K562 (cell line): Measurements from ENCODE around the gene ZDHHC14. TPM values are rescaled to one million over a fixed set of nuclear protein-coding genes. Genes with fewer than 3 reads are reported as not detected.

Experiments used
- ARID1B ChIP-seq: fragments of 450-650 bp; IDR thresholded peaks from 2 replicates; pipeline ENCODE4 v1.6.1; 2016; ENCODE audit warnings: antibody characterized with exemption, mild to moderate bottlenecking, inconsistent platforms
- CBFA2T3 ChIP-seq: fragments of 450-650 bp; IDR thresholded peaks from 2 replicates; pipeline ENCODE4 v1.6.1; 2017
- CBX8 ChIP-seq: fragments of 200-600 bp; sonication (generic); IDR thresholded peaks from 2 replicates; pipeline ENCODE4 v1.6.1; 2012; ENCODE audit warnings: borderline replicate concordance, mixed run types, low read depth, mild to moderate bottlenecking, moderate library complexity, mixed read lengths, low read length, control low read depth, inconsistent platforms; ENCODE audit not compliant: poor library complexity, severe bottlenecking; ENCODE audit errors: extremely low read depth
- CEBPG ChIP-seq, 3 experiments: fragments of 200-800 bp in 1 of 3; sonication (Bioruptor generic) in 1 of 3; sonication (generic) in 1 of 3; formaldehyde crosslinking in 1 of 3; IDR thresholded peaks in 2 of 3; conservative IDR thresholded peaks in 1 of 3; 2 replicates each; pipeline versions ENCODE4 v1.6.1 to v1.8.0; 2016 to 2022; ENCODE audit warnings: missing compliant biosample characterization in 2 of 3, missing genetic modification characterization in 2 of 3, mild to moderate bottlenecking in 1 of 3, missing genetic modification reagents in 1 of 3
- CTBP1 ChIP-seq: fragments of 450-650 bp; IDR thresholded peaks from 2 replicates; pipeline ENCODE4 v1.6.1; 2016; ENCODE audit warnings: borderline replicate concordance
- FOXJ2 ChIP-seq: fragments of 200-800 bp; sonication (Bioruptor generic); IDR thresholded peaks from 2 replicates; pipeline ENCODE4 v1.6.1; 2016; ENCODE audit warnings: missing genetic modification characterization, missing compliant biosample characterization
- HDAC2 ChIP-seq: fragments of 450-650 bp; IDR thresholded peaks from 2 replicates; pipeline ENCODE4 v1.6.1; 2016; ENCODE audit warnings: mild to moderate bottlenecking
- PHF8 ChIP-seq: fragments of 200-600 bp; sonication (generic); IDR thresholded peaks from 2 replicates; pipeline ENCODE4 v1.6.1; 2012; ENCODE audit warnings: mixed run types, mild to moderate bottlenecking, inconsistent platforms, low read length, moderate library complexity, borderline replicate concordance
- TRIM24 ChIP-seq, 2 experiments: fragments of 450-650 bp; IDR thresholded peaks; 2 replicates each; pipeline ENCODE4 v1.6.1; 2016
- XRCC3 ChIP-seq: fragments of 450-650 bp; IDR thresholded peaks from 2 replicates; pipeline ENCODE4 v1.6.1; 2017; ENCODE audit warnings: mild to moderate bottlenecking, moderate library complexity
- YY1 ChIP-seq, 3 experiments: IDR thresholded peaks; 2 replicates each; pipeline ENCODE4 v1.6.1; 2011; ENCODE audit warnings: low read length in 2 of 3, mild to moderate bottlenecking in 2 of 3, moderate library complexity in 2 of 3, borderline replicate concordance in 1 of 3, control low read depth in 1 of 3, low read depth in 1 of 3; ENCODE audit not compliant: insufficient read depth in 3 of 3, insufficient replicate concordance in 2 of 3, control insufficient read depth in 1 of 3, insufficient read length in 1 of 3; ENCODE audit errors: extremely low read depth in 1 of 3
- ZNF143 ChIP-seq: sonication (generic); formaldehyde crosslinking; IDR thresholded peaks from 2 replicates; pipeline ENCODE4 v1.9.0; 2022; ENCODE audit warnings: mild to moderate bottlenecking, missing genetic modification reagents
- ZNF212 ChIP-seq: fragments of 450-650 bp; formaldehyde crosslinking; IDR thresholded peaks from 2 replicates; pipeline ENCODE4 v1.4.0; 2020; ENCODE audit warnings: mild to moderate bottlenecking
- ZNF644 ChIP-seq: fragments of 200-800 bp; sonication (Bioruptor generic); IDR thresholded peaks from 2 replicates; pipeline ENCODE4 v1.6.1; 2016; ENCODE audit warnings: low read depth, missing genetic modification characterization, missing compliant biosample characterization
- polyA plus RNA-seq, 8 experiments: library from polyadenylated mRNA; depleted of rRNA in 4 of 8; stranded (reverse) in 5 of 8; unstranded in 3 of 8; fragments of >200 nt; fragmentation: Nextera tagmentation in 2 of 8; fragmentation: Illumina TruSeq in 1 of 8; extraction: Ambion mirVana in 2 of 8; extraction: Trizol in 1 of 8; gene quantifications; 2 replicates each; pipeline versions ENCODE4 v1.2.1 to v1.2.3, GENCODE V29; 2011 to 2014; ENCODE audit warnings: inconsistent platforms in 1 of 8, missing spikeins in 1 of 8
- total RNA-seq, 7 experiments: library from RNA; depleted of rRNA in 6 of 7; stranded (reverse); fragments of >200 nt in 6 of 7; fragmentation: Illumina TruSeq in 2 of 7; extraction: Trizol in 2 of 7; gene quantifications; 2 replicates each; pipeline versions ENCODE4 v1.2.1 to v1.2.3, GENCODE V29; 2011 to 2021; ENCODE audit warnings: low replicate concordance in 1 of 7
- TF ChIP-seq, protein P1 (sequence below), 2 experiments: IDR thresholded peaks; 2 replicates each; pipeline ENCODE4 v1.6.1; 2012; ENCODE audit warnings: improper control_type of control experiment in 2 of 2, low read depth in 2 of 2, low read length in 2 of 2, borderline replicate concordance in 1 of 2
- TF ChIP-seq, protein P2 (sequence below): IDR thresholded peaks from 2 replicates; pipeline ENCODE4 v1.6.1; 2016; ENCODE audit warnings: missing genetic modification characterization, missing compliant biosample characterization
- TF ChIP-seq, protein P3 (sequence below): fragments of 250-450 bp; sonication (Bioruptor Pico); IDR thresholded peaks from 2 replicates; pipeline ENCODE4 v1.8.0; 2022; ENCODE audit warnings: inconsistent platforms
- TF ChIP-seq, protein P4 (sequence below): fragments of 450-650 bp; formaldehyde crosslinking; IDR thresholded peaks from 2 replicates; pipeline ENCODE4 v1.4.0; 2020; ENCODE audit warnings: mild to moderate bottlenecking, mixed read lengths
- TF ChIP-seq, protein P5 (sequence below): fragments of 250-450 bp; sonication (Bioruptor Pico); IDR thresholded peaks from 2 replicates; pipeline ENCODE4 v1.4.0; 2020

Gene ZDHHC14
- total and polyA plus RNA-seq, 9 of the 15 experiments (the other 6 are each of a cell fraction or from before 2014, with no cell fraction given) = 0.92 to 23.1 (median 13.8) TPM

DNA sequence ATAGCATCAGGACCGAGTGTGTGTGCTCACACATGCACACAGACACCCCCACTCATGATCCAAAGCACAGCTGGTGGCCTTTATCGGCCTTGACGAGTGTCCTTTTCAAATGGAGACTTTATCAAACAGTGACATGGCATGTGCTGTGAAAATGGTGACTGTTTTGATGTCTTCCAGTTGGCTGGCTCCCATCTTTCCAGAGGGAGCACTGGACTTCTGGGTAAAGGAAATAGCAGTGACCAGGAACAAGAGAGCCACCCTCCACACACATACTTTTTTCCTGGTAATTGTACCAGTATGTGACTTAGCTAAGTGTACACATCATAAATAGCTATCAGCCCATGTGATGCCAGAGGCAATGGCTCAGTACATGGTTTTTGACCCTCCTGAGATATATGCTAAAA is 52.7 kb downstream of the ZDHHC14 start (continued):
- TF ChIP-seq FOXJ2 (tag) (no peak), HDAC2 (no peak), CBX8 (no peak), CTBP1 (no peak), XRCC3 (no peak), ZNF212 (CRISPR knock-in tag) (no peak), CEBPG (CRISPR knock-in tag; IDR thresholded peaks at IDR 0.05) (no peak), CEBPG (tag; conservative IDR thresholded peaks at IDR 0.05 in 1 of 2, IDR thresholded peaks at IDR 0.05 in 1 of 2) (no peak), YY1 (IDR thresholded peaks at IDR 0.05; ENCODE audit: borderline replicate concordance in 1 of 3, control insufficient read depth in 1 of 3, extremely low read depth in 1 of 3, insufficient read depth in 3 of 3, insufficient read length in 1 of 3, insufficient replicate concordance in 2 of 3, low read depth in 1 of 3, low read length in 2 of 3) (peak in 1 of 3 experiments; percentile 26), ZNF143 (CRISPR knock-in tag) (no peak), ARID1B (0 out of 2 replicates have a peak, but pooled peaks have one; percentile 24), TRIM24 (IDR thresholded peaks at IDR 0.05) (no peak), PHF8 (no peak), ZNF644 (tag) (peak; percentile 57; the same call in 1 of the 2 replicates), CBFA2T3 (peak; percentile 54)
- TF ChIP-seq, protein P1, sequence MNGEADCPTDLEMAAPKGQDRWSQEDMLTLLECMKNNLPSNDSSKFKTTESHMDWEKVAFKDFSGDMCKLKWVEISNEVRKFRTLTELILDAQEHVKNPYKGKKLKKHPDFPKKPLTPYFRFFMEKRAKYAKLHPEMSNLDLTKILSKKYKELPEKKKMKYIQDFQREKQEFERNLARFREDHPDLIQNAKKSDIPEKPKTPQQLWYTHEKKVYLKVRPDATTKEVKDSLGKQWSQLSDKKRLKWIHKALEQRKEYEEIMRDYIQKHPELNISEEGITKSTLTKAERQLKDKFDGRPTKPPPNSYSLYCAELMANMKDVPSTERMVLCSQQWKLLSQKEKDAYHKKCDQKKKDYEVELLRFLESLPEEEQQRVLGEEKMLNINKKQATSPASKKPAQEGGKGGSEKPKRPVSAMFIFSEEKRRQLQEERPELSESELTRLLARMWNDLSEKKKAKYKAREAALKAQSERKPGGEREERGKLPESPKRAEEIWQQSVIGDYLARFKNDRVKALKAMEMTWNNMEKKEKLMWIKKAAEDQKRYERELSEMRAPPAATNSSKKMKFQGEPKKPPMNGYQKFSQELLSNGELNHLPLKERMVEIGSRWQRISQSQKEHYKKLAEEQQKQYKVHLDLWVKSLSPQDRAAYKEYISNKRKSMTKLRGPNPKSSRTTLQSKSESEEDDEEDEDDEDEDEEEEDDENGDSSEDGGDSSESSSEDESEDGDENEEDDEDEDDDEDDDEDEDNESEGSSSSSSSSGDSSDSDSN (IDR thresholded peaks at IDR 0.05; ENCODE audit: borderline replicate concordance in 1 of 2, low read depth in 2 of 2, low read length in 2 of 2) = no peak
- TF ChIP-seq, protein P2, sequence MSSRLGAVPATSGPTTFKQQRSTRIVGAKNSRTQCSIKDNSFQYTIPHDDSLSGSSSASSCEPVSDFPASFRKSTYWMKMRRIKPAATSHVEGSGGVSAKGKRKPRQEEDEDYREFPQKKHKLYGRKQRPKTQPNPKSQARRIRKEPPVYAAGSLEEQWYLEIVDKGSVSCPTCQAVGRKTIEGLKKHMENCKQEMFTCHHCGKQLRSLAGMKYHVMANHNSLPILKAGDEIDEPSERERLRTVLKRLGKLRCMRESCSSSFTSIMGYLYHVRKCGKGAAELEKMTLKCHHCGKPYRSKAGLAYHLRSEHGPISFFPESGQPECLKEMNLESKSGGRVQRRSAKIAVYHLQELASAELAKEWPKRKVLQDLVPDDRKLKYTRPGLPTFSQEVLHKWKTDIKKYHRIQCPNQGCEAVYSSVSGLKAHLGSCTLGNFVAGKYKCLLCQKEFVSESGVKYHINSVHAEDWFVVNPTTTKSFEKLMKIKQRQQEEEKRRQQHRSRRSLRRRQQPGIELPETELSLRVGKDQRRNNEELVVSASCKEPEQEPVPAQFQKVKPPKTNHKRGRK (tag) = no peak
- TF ChIP-seq, protein P3, sequence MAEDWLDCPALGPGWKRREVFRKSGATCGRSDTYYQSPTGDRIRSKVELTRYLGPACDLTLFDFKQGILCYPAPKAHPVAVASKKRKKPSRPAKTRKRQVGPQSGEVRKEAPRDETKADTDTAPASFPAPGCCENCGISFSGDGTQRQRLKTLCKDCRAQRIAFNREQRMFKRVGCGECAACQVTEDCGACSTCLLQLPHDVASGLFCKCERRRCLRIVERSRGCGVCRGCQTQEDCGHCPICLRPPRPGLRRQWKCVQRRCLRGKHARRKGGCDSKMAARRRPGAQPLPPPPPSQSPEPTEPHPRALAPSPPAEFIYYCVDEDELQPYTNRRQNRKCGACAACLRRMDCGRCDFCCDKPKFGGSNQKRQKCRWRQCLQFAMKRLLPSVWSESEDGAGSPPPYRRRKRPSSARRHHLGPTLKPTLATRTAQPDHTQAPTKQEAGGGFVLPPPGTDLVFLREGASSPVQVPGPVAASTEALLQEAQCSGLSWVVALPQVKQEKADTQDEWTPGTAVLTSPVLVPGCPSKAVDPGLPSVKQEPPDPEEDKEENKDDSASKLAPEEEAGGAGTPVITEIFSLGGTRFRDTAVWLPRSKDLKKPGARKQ (CRISPR knock-in tag) = no peak
- TF ChIP-seq, protein P4, sequence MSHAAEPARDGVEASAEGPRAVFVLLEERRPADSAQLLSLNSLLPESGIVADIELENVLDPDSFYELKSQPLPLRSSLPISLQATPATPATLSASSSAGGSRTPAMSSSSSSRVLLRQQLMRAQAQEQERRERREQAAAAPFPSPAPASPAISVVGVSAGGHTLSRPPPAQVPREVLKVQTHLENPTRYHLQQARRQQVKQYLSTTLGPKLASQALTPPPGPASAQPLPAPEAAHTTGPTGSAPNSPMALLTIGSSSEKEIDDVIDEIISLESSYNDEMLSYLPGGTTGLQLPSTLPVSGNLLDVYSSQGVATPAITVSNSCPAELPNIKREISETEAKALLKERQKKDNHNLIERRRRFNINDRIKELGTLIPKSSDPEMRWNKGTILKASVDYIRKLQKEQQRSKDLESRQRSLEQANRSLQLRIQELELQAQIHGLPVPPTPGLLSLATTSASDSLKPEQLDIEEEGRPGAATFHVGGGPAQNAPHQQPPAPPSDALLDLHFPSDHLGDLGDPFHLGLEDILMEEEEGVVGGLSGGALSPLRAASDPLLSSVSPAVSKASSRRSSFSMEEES = no peak
- TF ChIP-seq, protein P5, sequence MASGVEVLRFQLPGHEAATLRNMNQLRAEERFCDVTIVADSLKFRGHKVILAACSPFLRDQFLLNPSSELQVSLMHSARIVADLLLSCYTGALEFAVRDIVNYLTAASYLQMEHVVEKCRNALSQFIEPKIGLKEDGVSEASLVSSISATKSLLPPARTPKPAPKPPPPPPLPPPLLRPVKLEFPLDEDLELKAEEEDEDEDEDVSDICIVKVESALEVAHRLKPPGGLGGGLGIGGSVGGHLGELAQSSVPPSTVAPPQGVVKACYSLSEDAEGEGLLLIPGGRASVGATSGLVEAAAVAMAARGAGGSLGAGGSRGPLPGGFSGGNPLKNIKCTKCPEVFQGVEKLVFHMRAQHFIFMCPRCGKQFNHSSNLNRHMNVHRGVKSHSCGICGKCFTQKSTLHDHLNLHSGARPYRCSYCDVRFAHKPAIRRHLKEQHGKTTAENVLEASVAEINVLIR (CRISPR knock-in tag) = no peak
